Placental epithelial cell (primary cell): ENCODE data around the gene ST8SIA3. TPM values are rescaled to one million over a fixed set of nuclear protein-coding genes. Genes with fewer than 3 reads are reported as not detected.

Source experiments
- total RNA-seq: library from RNA; depleted of rRNA; stranded (reverse); fragments of >200 nt; gene quantifications from 2 replicates; pipeline ENCODE4 v1.2.3, GENCODE V29; 2012

Gene ST8SIA3
- not detected in 2 replicates for total RNA-seq

GRCh38 chr18:57352271-57352701 is at the start of gene ST8SIA3:
Gene ST8SIA3, plus strand, starts transcription at chr18:57352557. Its CDS starts 290 bp downstream, at chr18:57352847.

Other genes with a start within 250 kb of the ST8SIA3 start
- gene BOD1L2, start 205.5 kb upstream of the ST8SIA3 start, total RNA-seq, result not detected in 2 replicates
- gene ONECUT2, start 82.8 kb downstream of the ST8SIA3 start, total RNA-seq, result under 0.01 TPM in 2 replicates
- gene FECH, start 234.1 kb downstream of the ST8SIA3 start, total RNA-seq, result 17.7 and 27.9 TPM in 2 replicates